ENCODE results near the gene ANK3.

GRCh38 chr10:60224066-60224705, 165.5 kb downstream of the ANK3 start:
- TF ChIP-seq, protein P1, sequence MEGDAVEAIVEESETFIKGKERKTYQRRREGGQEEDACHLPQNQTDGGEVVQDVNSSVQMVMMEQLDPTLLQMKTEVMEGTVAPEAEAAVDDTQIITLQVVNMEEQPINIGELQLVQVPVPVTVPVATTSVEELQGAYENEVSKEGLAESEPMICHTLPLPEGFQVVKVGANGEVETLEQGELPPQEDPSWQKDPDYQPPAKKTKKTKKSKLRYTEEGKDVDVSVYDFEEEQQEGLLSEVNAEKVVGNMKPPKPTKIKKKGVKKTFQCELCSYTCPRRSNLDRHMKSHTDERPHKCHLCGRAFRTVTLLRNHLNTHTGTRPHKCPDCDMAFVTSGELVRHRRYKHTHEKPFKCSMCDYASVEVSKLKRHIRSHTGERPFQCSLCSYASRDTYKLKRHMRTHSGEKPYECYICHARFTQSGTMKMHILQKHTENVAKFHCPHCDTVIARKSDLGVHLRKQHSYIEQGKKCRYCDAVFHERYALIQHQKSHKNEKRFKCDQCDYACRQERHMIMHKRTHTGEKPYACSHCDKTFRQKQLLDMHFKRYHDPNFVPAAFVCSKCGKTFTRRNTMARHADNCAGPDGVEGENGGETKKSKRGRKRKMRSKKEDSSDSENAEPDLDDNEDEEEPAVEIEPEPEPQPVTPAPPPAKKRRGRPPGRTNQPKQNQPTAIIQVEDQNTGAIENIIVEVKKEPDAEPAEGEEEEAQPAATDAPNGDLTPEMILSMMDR (IDR thresholded peaks at IDR 0.05) = no peak
- no peak for TF ChIP-seq POLR2A (IDR thresholded peaks at IDR 0.05)

Measured in testis (tissue), 2 donors.